H1 (cell line): ENCODE data around the gene NADK2. TPM values are rescaled to one million over a fixed set of nuclear protein-coding genes. Genes with fewer than 3 reads are reported as not detected.

Experiments used
- CTCF ChIA-PET: fragments of 300-600 bp; sonication (Branson Sonifier 250); formaldehyde crosslinking; loops from one replicate; lab custom pipeline; 2021; ENCODE audit not compliant: partially characterized antibody; lab: Charles Lee
- POLR2A ChIA-PET: fragments of 300-600 bp; sonication (Branson Sonifier 250); formaldehyde crosslinking; loops from one replicate; lab custom pipeline; 2021; ENCODE audit warnings: inconsistent platforms; ENCODE audit not compliant: partially characterized antibody; lab: Charles Lee
- DNase-seq, 2 experiments: peaks; one replicate each; pipeline versions ENCODE4 v3.0.0 to v3.0.0-alpha.2; 2010 to 2022; ENCODE audit warnings: low spot score in 2 of 2, low read depth in 1 of 2, mixed read lengths in 1 of 2
- FAIRE-seq: peaks from 2 replicates; lab custom pipeline; 2011; peaks lifted over from hg19 to GRCh38; lab: Jason Lieb, UNC
- H2AFZ ChIP-seq: 2 replicates; pipeline ENCODE4 v1.8.1; 2012; ENCODE audit warnings: low read length, inconsistent platforms
- H2AK5ac ChIP-seq: 2 replicates; pipeline ENCODE4 v1.6.1; 2013; ENCODE audit warnings: low read depth, low read length
- H2BK120ac ChIP-seq: replicated peaks from 2 replicates; pipeline ENCODE3; 2013; ENCODE audit warnings: low read depth, low read length, inconsistent platforms
- H2BK12ac ChIP-seq: 2 replicates; pipeline ENCODE4 v1.6.1; 2013; ENCODE audit warnings: low read depth, low read length
- H2BK15ac ChIP-seq: 2 replicates; pipeline ENCODE4 v1.6.1; 2013; ENCODE audit warnings: low read length
- H2BK20ac ChIP-seq: 2 replicates; pipeline ENCODE4 v1.6.1; 2013; ENCODE audit warnings: low read length
- H2BK5ac ChIP-seq: 2 replicates; pipeline ENCODE4 v1.6.1; 2013; ENCODE audit warnings: low read depth, low read length
- H3K14ac ChIP-seq: 2 replicates; pipeline ENCODE4 v1.6.1; 2013; ENCODE audit warnings: inconsistent platforms; ENCODE audit not compliant: insufficient read length
- H3K18ac ChIP-seq: 2 replicates; pipeline ENCODE4 v1.6.1; 2013; ENCODE audit warnings: low read length; ENCODE audit errors: extremely low read depth
- H3K23ac ChIP-seq: 2 replicates; pipeline ENCODE4 v1.6.1; 2013; ENCODE audit warnings: inconsistent platforms; ENCODE audit not compliant: insufficient read length
- H3K23me2 ChIP-seq: 2 replicates; pipeline ENCODE4 v1.6.1; 2013; ENCODE audit warnings: low read depth, low read length
- H3K27ac ChIP-seq: 2 replicates; pipeline ENCODE4 v1.6.1; 2011; ENCODE audit warnings: low read depth, low read length, inconsistent platforms
- H3K27me3 ChIP-seq, 4 experiments: replicated peaks in 1 of 4; 1 replicate in 1 of 4; 2 replicates in 3 of 4; pipeline versions ENCODE4 v1.6.1 to v1.8.1; 2011 to 2013; ENCODE audit warnings: low read length in 3 of 4, mild to moderate bottlenecking in 3 of 4, inconsistent platforms in 2 of 4, mixed read lengths in 2 of 4, moderate library complexity in 1 of 4; ENCODE audit not compliant: control insufficient read depth in 3 of 4, insufficient read depth in 3 of 4; ENCODE audit errors: extremely low read depth in 1 of 4
- H3K36me3 ChIP-seq, 4 experiments: 2 replicates each; pipeline versions ENCODE4 v1.6.1 to v1.8.1; 2011 to 2013; ENCODE audit warnings: mild to moderate bottlenecking in 4 of 4, low read length in 3 of 4, moderate library complexity in 2 of 4, control low read depth in 1 of 4, inconsistent platforms in 1 of 4; ENCODE audit not compliant: insufficient read depth in 4 of 4, control insufficient read depth in 2 of 4
- H3K4ac ChIP-seq: replicated peaks from 2 replicates; pipeline ENCODE3; 2013; ENCODE audit warnings: low read length, low read depth, mixed read lengths, inconsistent platforms; ENCODE audit not compliant: insufficient read length
- H3K4me1 ChIP-seq, 4 experiments: replicated peaks in 1 of 4; 1 replicate in 1 of 4; 2 replicates in 3 of 4; pipeline versions ENCODE4 v1.6.1 to v1.8.1; 2011 to 2013; ENCODE audit warnings: low read length in 3 of 4, inconsistent platforms in 2 of 4, mixed read lengths in 1 of 4; ENCODE audit not compliant: insufficient read depth in 4 of 4, control insufficient read depth in 3 of 4
- H3K4me2 ChIP-seq, 2 experiments: 2 replicates each; pipeline versions ENCODE4 v1.6.1 to v1.8.1; 2011 to 2013; ENCODE audit warnings: low read depth in 2 of 2, low read length in 2 of 2, control low read depth in 1 of 2, inconsistent platforms in 1 of 2, mild to moderate bottlenecking in 1 of 2; ENCODE audit not compliant: insufficient read depth in 1 of 2
- H3K4me3 ChIP-seq, 4 experiments: fragments of 200-600, 300-600 bp in 1 of 4; sonication (generic), shearing (Covaris generic), sonication (Bioruptor Twin) in 1 of 4; 2 replicates each; pipeline versions ENCODE4 v1.5.1 to v1.8.1; 2011 to 2016; ENCODE audit warnings: low read length in 4 of 4, low read depth in 3 of 4, control low read depth in 2 of 4, inconsistent platforms in 2 of 4, mild to moderate bottlenecking in 2 of 4, mixed read lengths in 1 of 4, moderate library complexity in 1 of 4; ENCODE audit not compliant: insufficient read depth in 2 of 4; ENCODE audit errors: extremely low read depth in 1 of 4
- H3K56ac ChIP-seq: replicated peaks from 2 replicates; pipeline ENCODE3; 2013; ENCODE audit warnings: low read depth, mild to moderate bottlenecking, mixed read lengths, low read length, inconsistent platforms; ENCODE audit not compliant: insufficient read length
- H3K79me1 ChIP-seq: 2 replicates; pipeline ENCODE4 v1.6.1; 2013; ENCODE audit warnings: low read depth, low read length, control low read depth
- H3K79me2 ChIP-seq, 2 experiments: 2 replicates each; pipeline versions ENCODE4 v1.6.1 to v1.8.1; 2012 to 2013; ENCODE audit warnings: low read length in 2 of 2, mild to moderate bottlenecking in 2 of 2, inconsistent platforms in 1 of 2; ENCODE audit not compliant: insufficient read depth in 2 of 2, control insufficient read depth in 1 of 2
- H3K9ac ChIP-seq, 4 experiments: replicated peaks in 1 of 4; 1 replicate in 1 of 4; 2 replicates in 3 of 4; pipeline versions ENCODE4 v1.6.1 to v1.8.1; 2011 to 2013; ENCODE audit warnings: low read depth in 3 of 4, low read length in 3 of 4, control low read depth in 2 of 4, mild to moderate bottlenecking in 2 of 4, moderate library complexity in 2 of 4, inconsistent platforms in 1 of 4; ENCODE audit errors: extremely low read depth in 1 of 4
- H3K9me3 ChIP-seq, 2 experiments: 2 replicates each; pipeline versions ENCODE4 v1.6.1 to v1.8.1; 2012 to 2013; ENCODE audit warnings: mild to moderate bottlenecking in 2 of 2, moderate library complexity in 2 of 2, control low read depth in 1 of 2, inconsistent platforms in 1 of 2, low read depth in 1 of 2, low read length in 1 of 2, mixed read lengths in 1 of 2; ENCODE audit not compliant: insufficient read depth in 2 of 2
- H4K20me1 ChIP-seq, 2 experiments: replicated peaks in 1 of 2; 2 replicates each; pipeline versions ENCODE3 to v1.8.1; 2011 to 2013; ENCODE audit warnings: inconsistent platforms in 2 of 2, low read length in 2 of 2, mild to moderate bottlenecking in 1 of 2; ENCODE audit not compliant: insufficient read depth in 2 of 2, control insufficient read depth in 1 of 2
- H4K5ac ChIP-seq: 2 replicates; pipeline ENCODE4 v1.6.1; 2013; ENCODE audit warnings: low read length, low read depth, mixed read lengths, inconsistent platforms; ENCODE audit not compliant: insufficient read length
- H4K8ac ChIP-seq: 2 replicates; pipeline ENCODE4 v1.8.0; 2013; ENCODE audit warnings: mild to moderate bottlenecking, moderate library complexity, low read length, inconsistent platforms; ENCODE audit not compliant: insufficient read depth; ENCODE audit errors: extremely low read depth
- H4K91ac ChIP-seq: replicated peaks from 2 replicates; pipeline ENCODE3; 2013; ENCODE audit warnings: low read length, mixed read lengths, inconsistent platforms; ENCODE audit not compliant: insufficient read length
- BCL11A ChIP-seq, 2 experiments: IDR thresholded peaks; one replicate each; pipeline ENCODE4 v1.6.1; 2011; ENCODE audit warnings: low read depth in 2 of 2, low read length in 2 of 2, mild to moderate bottlenecking in 2 of 2
- CBX5 ChIP-seq: fragments of 300-800, 300-1000 bp; sonication (generic); IDR thresholded peaks from 2 replicates; pipeline ENCODE4 v1.7.1; 2016; ENCODE audit warnings: antibody characterized with exemption, low read length, low read depth
- CHD1 ChIP-seq: IDR thresholded peaks from 2 replicates; pipeline ENCODE4 v1.6.1; 2012; ENCODE audit warnings: low read depth, low read length, improper control_type of control experiment
- E2F6 ChIP-seq: IDR thresholded peaks from 2 replicates; pipeline ENCODE4 v1.6.1; 2012; ENCODE audit warnings: inconsistent platforms
- FOSL1 ChIP-seq: IDR thresholded peaks from 2 replicates; pipeline ENCODE4 v1.6.1; 2011; ENCODE audit warnings: mild to moderate bottlenecking, low read depth, low read length, moderate library complexity; ENCODE audit not compliant: insufficient read depth
- NRF1 ChIP-seq: IDR thresholded peaks from 2 replicates; pipeline ENCODE4 v1.6.1; 2011; ENCODE audit warnings: mild to moderate bottlenecking, low read depth, low read length, improper control_type of control experiment
- POLR2AphosphoS5 ChIP-seq: IDR thresholded peaks from 2 replicates; pipeline ENCODE4 v1.6.1; 2011; ENCODE audit warnings: low read depth, low read length
- WGBS, 2 experiments: shearing (Covaris generic) in 1 of 2; methylation state at CpG; one replicate each; pipeline versions ENCODE4 v1.1.6 to v1.1.7; 2013 to 2015; ENCODE audit warnings: low lambda C conversion rate in 2 of 2, mixed read lengths in 2 of 2, inconsistent platforms in 1 of 2, low coverage in 1 of 2, missing lambda C conversion rate in 1 of 2; ENCODE audit not compliant: insufficient replicate concordance in 2 of 2, insufficient coverage in 1 of 2, insufficient read length in 1 of 2; ENCODE audit errors: extremely low coverage in 1 of 2, missing lambda C conversion rate in 1 of 2; 5-methylcytosine and 5-hydroxymethylcytosine counted together
- polyA plus RNA-seq, 7 experiments: library from polyadenylated mRNA; depleted of rRNA in 3 of 7; stranded (reverse) in 5 of 7; unstranded in 2 of 7; fragments of >200 nt in 5 of 7; fragments of 200-250 nt in 2 of 7; gene quantifications; 1 replicate in 5 of 7; 2 replicates in 1 of 7; 4 replicates in 1 of 7; pipeline versions ENCODE4 v1.2.1 to v1.2.3, GENCODE V29; 2011 to 2013; ENCODE audit warnings: missing spikeins in 2 of 7, mixed read lengths in 2 of 7
- total RNA-seq: library from RNA; stranded (reverse); fragmentation: NEBNext Ultra II Directional; extraction: Animal tissue kit (Norgen Biotek cat#: 25700); gene quantifications from 2 replicates; pipeline ENCODE4 v1.2.1, GENCODE V29; 2021

NADK2 gene
- total and polyA plus RNA-seq, 2 of the 8 experiments (the other 6 are each of a cell fraction or from before 2014, with no cell fraction given) = 3.4 to 16.1 TPM

GRCh38 chr5:36253575-36253974, 11.8 kb upstream of the NADK2 start:
- Histone ChIP-seq H3K23me2 (no peaks in the 10 kb centered on the region), H3K27me3 (peaks cover 0 to 1% (median 0%) of the 10 kb centered on the region in 4 experiments; a peak in 1 of 7 replicates), H3K79me1 (no peaks in the 10 kb centered on the region), H3K14ac (no peak overlapping the region), H2AFZ (no peak overlapping the region), H2BK12ac (no peak overlapping the region), H4K91ac (no peak overlapping the region), H2BK5ac (no peak overlapping the region), H3K36me3 (no peaks in the 10 kb centered on the region), H3K23ac (no peak overlapping the region), H3K56ac (no peak overlapping the region), H3K4me1 (no peaks in the 10 kb centered on the region), H4K20me1 (no peaks in the 10 kb centered on the region), H4K5ac (no peak overlapping the region), H3K4ac (no peak overlapping the region), H2BK120ac (no peak overlapping the region), H3K79me2 (no peaks in the 10 kb centered on the region), H3K18ac (no peak overlapping the region), H3K4me3 (no peak overlapping the region), H3K9me3 (no peaks in the 10 kb centered on the region), H3K9ac (no peak overlapping the region), H2BK20ac (no peak overlapping the region), H3K4me2 (no peak overlapping the region), H2AK5ac (no peak overlapping the region), H4K8ac (no peak overlapping the region), H3K27ac (no peak overlapping the region), H2BK15ac (no peak overlapping the region)
- POLR2A ChIA-PET = interaction anchor here (1.7 kb wide), 1 partner anchor 11 kb away, joined by 5 read pairs; no protein-coding TSS in a partner anchor
- FAIRE-seq = no peak
- WGBS, 2 experiments = 67% methylated on average over 4 of the region's 4 CpGs; no CpG with 5 or more reads in 1 of the 2 experiments
- no peak for DNase-seq
- CTCF ChIA-PET = interaction anchor here (1.5 kb wide), 1 partner anchor 443 kb away, joined by 5 read pairs; no protein-coding TSS in a partner anchor
- TF ChIP-seq CHD1 = no peak
- no peak for TF ChIP-seq NRF1
- no peak for TF ChIP-seq POLR2AphosphoS5
- TF ChIP-seq FOSL1 = no peak
- no peak for TF ChIP-seq E2F6
- TF ChIP-seq CBX5 = no peak
- no peak for TF ChIP-seq BCL11A (IDR thresholded peaks at IDR 0.05; ENCODE audit: low read depth in 2 of 2, low read length in 2 of 2)
